H9 (cell line): Measurements from ENCODE around the gene KAZN. TPM values are rescaled to one million over a fixed set of nuclear protein-coding genes. Genes with fewer than 3 reads are reported as not detected.

ENCODE experiments used
- DNase-seq: peaks from one replicate; pipeline ENCODE4 v3.0.0-alpha.2; 2017
- H2AFZ ChIP-seq: one replicate; pipeline ENCODE4 v1.6.1; 2013; ENCODE audit warnings: mild to moderate bottlenecking, low read length, control low read depth, moderate library complexity
- H2AK5ac ChIP-seq: 2 replicates; pipeline ENCODE4 v1.6.1; 2013; ENCODE audit warnings: low read length, control low read depth, mixed read lengths; ENCODE audit not compliant: insufficient read length
- H2BK120ac ChIP-seq: one replicate; pipeline ENCODE4 v1.6.1; 2013; ENCODE audit warnings: low read depth, mild to moderate bottlenecking, low read length, control low read depth, inconsistent platforms; ENCODE audit not compliant: poor library complexity, severe bottlenecking
- H2BK12ac ChIP-seq: 2 replicates; pipeline ENCODE4 v1.6.1; 2013; ENCODE audit warnings: low read length, control low read depth, mixed read lengths, low read depth; ENCODE audit not compliant: insufficient read length
- H2BK15ac ChIP-seq: 2 replicates; pipeline ENCODE4 v1.6.1; 2013; ENCODE audit warnings: low read depth, low read length, control low read depth
- H2BK20ac ChIP-seq: one replicate; pipeline ENCODE4 v1.6.1; 2013; ENCODE audit warnings: low read depth, mild to moderate bottlenecking, low read length, control low read depth, inconsistent platforms; ENCODE audit not compliant: poor library complexity, severe bottlenecking
- H2BK5ac ChIP-seq: 2 replicates; pipeline ENCODE4 v1.6.1; 2013; ENCODE audit warnings: low read length, control low read depth, mixed read lengths; ENCODE audit not compliant: insufficient read length
- H3K14ac ChIP-seq: 2 replicates; pipeline ENCODE4 v1.6.1; 2013; ENCODE audit warnings: low read length, control low read depth; ENCODE audit not compliant: insufficient read depth
- H3K18ac ChIP-seq: 2 replicates; pipeline ENCODE4 v1.6.1; 2013; ENCODE audit warnings: low read depth, mild to moderate bottlenecking, mixed read lengths, low read length, control low read depth; ENCODE audit not compliant: insufficient read length
- H3K23ac ChIP-seq: 2 replicates; pipeline ENCODE4 v1.6.1; 2013; ENCODE audit warnings: low read length, control low read depth, mixed read lengths, low read depth; ENCODE audit not compliant: insufficient read length
- H3K23me2 ChIP-seq: 2 replicates; pipeline ENCODE4 v1.6.1; 2013; ENCODE audit warnings: low read depth, mild to moderate bottlenecking, mixed read lengths, low read length, control low read depth; ENCODE audit not compliant: insufficient read length, poor library complexity, severe bottlenecking
- H3K27ac ChIP-seq: 2 replicates; pipeline ENCODE4 v1.5.1; 2013; ENCODE audit warnings: low read length, control low read depth, mixed read lengths, low read depth; ENCODE audit not compliant: insufficient read length
- H3K27me3 ChIP-seq: 2 replicates; pipeline ENCODE4 v1.6.1; 2013; ENCODE audit warnings: low read length, control low read depth, inconsistent platforms; ENCODE audit not compliant: insufficient read depth
- H3K4ac ChIP-seq: 2 replicates; pipeline ENCODE4 v1.6.1; 2013; ENCODE audit warnings: low read depth, mild to moderate bottlenecking, control low read depth, inconsistent platforms, low read length, moderate library complexity
- H3K4me1 ChIP-seq: 2 replicates; pipeline ENCODE4 v1.6.1; 2013; ENCODE audit warnings: low read length, control low read depth, inconsistent platforms; ENCODE audit not compliant: insufficient read depth
- H3K4me2 ChIP-seq: 2 replicates; pipeline ENCODE4 v1.6.1; 2013; ENCODE audit warnings: low read length, control low read depth, mixed read lengths; ENCODE audit not compliant: insufficient read length, insufficient read depth
- H3K56ac ChIP-seq: 2 replicates; pipeline ENCODE4 v1.6.1; 2013; ENCODE audit warnings: low read depth, mild to moderate bottlenecking, mixed read lengths, low read length, control low read depth; ENCODE audit not compliant: insufficient read length
- H3K79me1 ChIP-seq: 2 replicates; pipeline ENCODE4 v1.6.1; 2013; ENCODE audit warnings: low read depth, mild to moderate bottlenecking, moderate library complexity, low read length, control low read depth, inconsistent platforms; ENCODE audit not compliant: insufficient read depth, poor library complexity, severe bottlenecking
- H3K79me2 ChIP-seq: 2 replicates; pipeline ENCODE4 v1.6.1; 2013; ENCODE audit warnings: low read length, control low read depth, inconsistent platforms; ENCODE audit not compliant: insufficient read depth
- H3K9ac ChIP-seq: 2 replicates; pipeline ENCODE4 v1.6.1; 2013; ENCODE audit warnings: low read length, control low read depth, mixed read lengths; ENCODE audit not compliant: insufficient read length; ENCODE audit errors: extremely low read depth
- H3K9me3 ChIP-seq: one replicate; pipeline ENCODE4 v1.6.1; 2013; ENCODE audit warnings: low read depth, low read length, inconsistent platforms; ENCODE audit not compliant: control insufficient read depth
- H3T11ph ChIP-seq: one replicate; pipeline ENCODE4 v1.6.1; 2013; ENCODE audit warnings: mild to moderate bottlenecking, low read length, control low read depth, inconsistent platforms
- H4K20me1 ChIP-seq: one replicate; pipeline ENCODE4 v1.6.1; 2013; ENCODE audit not compliant: control insufficient read depth, insufficient read length, insufficient read depth
- H4K5ac ChIP-seq: 2 replicates; pipeline ENCODE4 v1.6.1; 2013; ENCODE audit warnings: low read depth, mild to moderate bottlenecking, mixed read lengths, low read length, control low read depth; ENCODE audit not compliant: insufficient read length
- H4K8ac ChIP-seq: replicated peaks from 2 replicates; pipeline ENCODE4 v1.6.1; 2013; ENCODE audit warnings: low read length, control low read depth, mixed read lengths, low read depth; ENCODE audit not compliant: insufficient read length
- H4K91ac ChIP-seq: 2 replicates; pipeline ENCODE4 v1.6.1; 2013; ENCODE audit warnings: low read depth, mild to moderate bottlenecking, moderate library complexity, mixed read lengths, low read length, control low read depth; ENCODE audit not compliant: insufficient read length
- H3K27ac Mint-ChIP-seq, 3 experiments: 2 replicates in 2 of 3; 3 replicates in 1 of 3; pipeline ENCODE4 v1.8.0; 2020 to 2021; ENCODE audit warnings: mixed read lengths in 3 of 3, mild to moderate bottlenecking in 1 of 3, moderate library complexity in 1 of 3
- H3K27me3 Mint-ChIP-seq: 2 replicates; pipeline ENCODE4 v1.8.0; 2021; ENCODE audit warnings: low read depth, mild to moderate bottlenecking, moderate library complexity, mixed read lengths
- H3K36me3 Mint-ChIP-seq, 3 experiments: 2 replicates in 2 of 3; 3 replicates in 1 of 3; pipeline ENCODE4 v1.8.0; 2020 to 2021; ENCODE audit warnings: low read depth in 3 of 3, mixed read lengths in 3 of 3; ENCODE audit not compliant: insufficient read depth in 1 of 3
- H3K4me1 Mint-ChIP-seq, 2 experiments: 2 replicates each; pipeline ENCODE4 v1.8.0; 2020; ENCODE audit warnings: mixed read lengths in 2 of 2
- H3K4me3 Mint-ChIP-seq, 2 experiments: 2 replicates in 1 of 2; 3 replicates in 1 of 2; pipeline ENCODE4 v1.8.0; 2020 to 2021; ENCODE audit warnings: mild to moderate bottlenecking in 2 of 2, mixed read lengths in 2 of 2, moderate library complexity in 1 of 2
- H3K9me3 Mint-ChIP-seq, 2 experiments: 2 replicates in 1 of 2; 3 replicates in 1 of 2; pipeline ENCODE4 v1.8.0; 2020; ENCODE audit warnings: mild to moderate bottlenecking in 2 of 2, mixed read lengths in 2 of 2, moderate library complexity in 1 of 2
- WGBS: extraction: QIAGEN DNeasy Blood & Tissue Kit; methylation state at CpG from one replicate; pipeline ENCODE4 v1.1.7; 2013; ENCODE audit warnings: missing lambda C conversion rate, low lambda C conversion rate, mixed read lengths; ENCODE audit not compliant: insufficient read length; ENCODE audit errors: extremely low coverage; 5-methylcytosine and 5-hydroxymethylcytosine counted together
- total RNA-seq: library from RNA; stranded (reverse); gene quantifications from 2 replicates; pipeline ENCODE4 v1.2.1, GENCODE V29; 2021
- TF ChIP-seq, protein P1 (sequence below): fragments of 200-600 bp; sonication (generic); conservative IDR thresholded peaks from 3 replicates; pipeline ENCODE4 v1.8.0; 2021; ENCODE audit warnings: antibody characterized with exemption, mild to moderate bottlenecking

Gene KAZN
- total RNA-seq, 1 experiment from 2014 or later: 7.6 TPM

DNA sequence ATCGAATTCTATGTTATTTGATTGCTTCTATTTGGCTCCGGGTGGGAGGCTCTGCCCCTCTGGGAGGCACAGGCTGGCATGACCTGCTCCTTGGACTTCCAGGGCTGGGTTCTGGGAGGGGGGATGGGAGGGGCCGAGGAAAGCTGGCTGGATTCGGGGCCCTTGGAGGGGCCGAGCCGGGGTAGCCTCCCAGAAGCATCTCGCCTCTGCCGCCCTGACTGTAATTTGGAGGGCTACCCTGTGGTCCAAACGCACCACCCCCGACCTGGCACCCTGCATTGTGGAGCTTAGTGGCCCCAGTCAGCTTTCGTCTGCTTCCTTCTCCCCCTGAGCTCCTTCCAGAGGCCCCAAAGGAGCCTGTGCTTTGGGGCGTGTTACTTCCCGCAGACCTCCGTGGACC is 469.7 kb downstream of the KAZN start:
- no peaks in the 10 kb centered on the region for H3K79me1 ChIP-seq
- Mint-ChIP-seq H3K4me1 (no peaks in the 10 kb centered on the region), H3K36me3 (no peaks in the 10 kb centered on the region), H3K4me3 (no peak overlapping the region), H3K27me3 (no peaks in the 10 kb centered on the region), H3K9me3 (no peaks in the 10 kb centered on the region), H3K27ac (no peak overlapping the region)
- H3K23me2 ChIP-seq: no peaks in the 10 kb centered on the region
- H3K27me3 ChIP-seq: no peaks in the 10 kb centered on the region
- no peak overlapping the region for H3K4ac ChIP-seq
- H3K79me2 ChIP-seq: no peaks in the 10 kb centered on the region
- no peaks in the 10 kb centered on the region for H3K4me1 ChIP-seq
- no peak overlapping the region for H2AFZ ChIP-seq
- no peak overlapping the region for H3K56ac ChIP-seq
- no CpG with 5 or more reads among the region's 14 CpGs for WGBS
- no peak overlapping the region for H2BK15ac ChIP-seq
- H4K5ac ChIP-seq: no peak overlapping the region
- H3K9ac ChIP-seq: no peak overlapping the region
- H3K4me2 ChIP-seq: no peak overlapping the region
- H2BK12ac ChIP-seq: no peak overlapping the region
- no peak overlapping the region for H3T11ph ChIP-seq
- no peak overlapping the region for H2AK5ac ChIP-seq
- H3K14ac ChIP-seq: no peak overlapping the region
- H2BK5ac ChIP-seq: no peak overlapping the region
- H2BK20ac ChIP-seq: no peak overlapping the region
- H4K20me1 ChIP-seq: no peaks in the 10 kb centered on the region
- no peaks in the 10 kb centered on the region for H3K9me3 ChIP-seq
- H2BK120ac ChIP-seq: no peak overlapping the region
- TF ChIP-seq, protein P1, sequence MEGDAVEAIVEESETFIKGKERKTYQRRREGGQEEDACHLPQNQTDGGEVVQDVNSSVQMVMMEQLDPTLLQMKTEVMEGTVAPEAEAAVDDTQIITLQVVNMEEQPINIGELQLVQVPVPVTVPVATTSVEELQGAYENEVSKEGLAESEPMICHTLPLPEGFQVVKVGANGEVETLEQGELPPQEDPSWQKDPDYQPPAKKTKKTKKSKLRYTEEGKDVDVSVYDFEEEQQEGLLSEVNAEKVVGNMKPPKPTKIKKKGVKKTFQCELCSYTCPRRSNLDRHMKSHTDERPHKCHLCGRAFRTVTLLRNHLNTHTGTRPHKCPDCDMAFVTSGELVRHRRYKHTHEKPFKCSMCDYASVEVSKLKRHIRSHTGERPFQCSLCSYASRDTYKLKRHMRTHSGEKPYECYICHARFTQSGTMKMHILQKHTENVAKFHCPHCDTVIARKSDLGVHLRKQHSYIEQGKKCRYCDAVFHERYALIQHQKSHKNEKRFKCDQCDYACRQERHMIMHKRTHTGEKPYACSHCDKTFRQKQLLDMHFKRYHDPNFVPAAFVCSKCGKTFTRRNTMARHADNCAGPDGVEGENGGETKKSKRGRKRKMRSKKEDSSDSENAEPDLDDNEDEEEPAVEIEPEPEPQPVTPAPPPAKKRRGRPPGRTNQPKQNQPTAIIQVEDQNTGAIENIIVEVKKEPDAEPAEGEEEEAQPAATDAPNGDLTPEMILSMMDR: no peak
- no peak overlapping the region for H3K23ac ChIP-seq
- H4K8ac ChIP-seq: no peak overlapping the region
- H4K91ac ChIP-seq: no peak overlapping the region
- no peak for DNase-seq
- no peak overlapping the region for H3K18ac ChIP-seq
- H3K27ac ChIP-seq: no peak overlapping the region
